DMS79 (cell line): ENCODE results near the gene COL20A1.
"Not testable (repeated sequence)": the region's sequence is repeated elsewhere in the genome, so short reads cannot be mapped to it uniquely, and the experiment has no call there.

Experiments
- DNase-seq: peaks from one replicate; lab custom pipeline; 2025; lab: John Stamatoyannopoulos, UW

COL20A1 gene

DNA sequence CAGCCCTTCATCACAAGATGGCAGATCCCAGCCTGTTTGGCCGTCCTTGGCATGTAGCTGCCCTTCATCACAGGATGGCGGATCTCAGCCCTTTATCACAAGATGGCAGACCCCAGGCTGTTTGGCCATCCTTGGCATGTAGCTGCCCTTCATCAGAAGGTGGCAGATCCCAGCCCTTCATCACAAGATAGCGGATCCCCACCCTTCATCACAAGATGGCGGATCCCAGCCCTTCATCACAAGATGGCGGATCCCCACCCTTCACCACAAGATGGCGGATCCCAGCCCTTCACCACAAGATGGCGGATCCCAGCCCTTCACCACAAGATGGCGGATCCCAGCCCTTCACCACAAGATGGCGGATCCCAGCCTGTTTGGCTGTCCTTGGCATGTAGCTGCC lies 42.1 kb downstream of the COL20A1 start:
- not testable (repeated sequence) for DNase-seq

DNA sequence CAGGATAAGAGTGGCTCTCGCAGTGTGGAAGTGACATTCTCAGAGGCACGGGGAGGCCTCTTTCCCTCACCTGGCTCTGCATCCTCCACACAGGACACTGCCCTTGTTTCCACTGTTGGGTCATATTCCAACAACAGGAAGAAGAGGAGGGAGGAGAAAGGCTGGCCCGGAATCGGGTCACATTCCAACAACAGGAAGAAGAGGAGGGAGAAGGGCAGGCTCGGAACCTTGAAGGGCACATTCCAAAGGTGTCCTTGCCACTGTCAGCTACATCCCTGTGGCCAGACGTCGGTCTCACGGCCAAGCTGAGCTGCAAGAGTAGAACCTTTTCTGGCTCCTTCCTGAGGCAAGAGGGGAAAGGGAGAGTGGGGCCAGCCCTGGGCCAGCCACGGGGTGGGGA lies 42.7 kb downstream of the COL20A1 start:
- no peak for DNase-seq

- no peak for DNase-seq
Measured at GRCh38 chr20:63336232-63336752, 43.3 kb downstream of the COL20A1 start.

DNA sequence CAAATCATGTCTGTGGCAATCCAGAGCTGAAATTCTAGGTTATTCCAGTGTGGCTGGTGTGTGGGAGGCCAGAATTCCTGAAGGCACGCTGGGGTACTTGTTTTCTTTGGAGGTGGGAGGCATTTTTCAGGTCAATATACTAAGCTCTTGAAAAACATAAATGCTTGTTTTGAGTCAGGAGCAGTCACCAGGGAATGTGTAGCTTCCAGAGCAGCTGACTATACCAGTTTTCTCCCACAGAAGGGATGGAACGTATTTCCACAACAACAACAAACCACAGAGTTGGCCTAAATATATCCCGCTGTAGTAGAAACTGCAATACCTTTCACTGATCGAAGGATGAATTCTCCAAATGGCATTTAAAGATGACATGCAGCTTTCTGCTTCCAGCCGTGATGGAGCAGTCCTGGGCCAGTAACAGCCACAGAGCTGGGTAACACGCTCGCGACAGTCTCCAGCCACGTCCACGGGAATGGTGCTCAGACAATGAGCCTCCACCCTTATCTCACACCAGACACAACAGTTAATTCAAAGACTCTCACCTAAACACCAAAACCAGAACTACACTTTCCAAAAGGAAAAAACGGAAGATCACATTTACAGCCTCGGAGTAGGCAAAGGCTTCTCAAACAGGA lies 44.9 kb downstream of the COL20A1 start:
- DNase-seq: no peak

DNA sequence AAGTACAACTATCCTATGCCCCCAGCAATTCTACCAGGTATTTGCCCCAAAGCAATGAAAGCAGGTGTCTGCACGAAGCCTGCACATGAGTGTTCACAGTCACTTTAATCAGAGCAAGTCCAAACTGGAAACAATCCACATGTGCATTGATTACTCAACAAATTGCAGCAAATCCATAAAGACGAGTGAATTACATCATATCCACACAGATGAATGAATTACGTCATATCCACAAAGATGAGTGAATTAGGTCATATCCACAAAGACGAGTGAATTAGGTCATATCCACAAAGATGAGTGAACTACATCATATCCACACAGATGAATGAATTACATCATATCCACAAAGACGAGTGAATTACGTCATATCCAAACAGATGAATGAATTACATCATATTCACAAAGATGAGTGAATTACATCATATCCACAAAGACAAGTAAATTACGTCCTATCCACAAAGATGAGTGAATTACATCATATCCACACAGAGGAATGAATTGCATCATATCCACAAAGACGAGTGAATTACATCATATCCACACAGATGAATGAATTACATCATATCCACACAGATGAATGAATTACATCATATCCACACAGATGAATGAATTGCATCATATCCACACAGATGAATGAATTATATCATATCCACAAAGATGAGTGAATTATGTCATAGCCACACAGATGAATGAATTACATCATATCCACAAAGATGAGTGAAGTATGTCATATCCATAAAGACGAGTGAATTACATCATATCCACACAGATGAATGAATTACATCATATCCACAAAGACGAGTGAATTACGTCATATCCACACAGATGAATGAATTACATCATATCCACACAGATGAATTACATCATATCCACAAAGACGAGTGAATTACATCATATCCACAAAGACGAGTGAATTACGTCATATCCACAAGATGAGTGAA lies 46.4 kb downstream of the COL20A1 start:
- DNase-seq: not testable (repeated sequence)

GRCh38 chr20:63340158-63340688 lies 47.2 kb downstream of the COL20A1 start:
- DNase-seq: not testable (repeated sequence)

DNA sequence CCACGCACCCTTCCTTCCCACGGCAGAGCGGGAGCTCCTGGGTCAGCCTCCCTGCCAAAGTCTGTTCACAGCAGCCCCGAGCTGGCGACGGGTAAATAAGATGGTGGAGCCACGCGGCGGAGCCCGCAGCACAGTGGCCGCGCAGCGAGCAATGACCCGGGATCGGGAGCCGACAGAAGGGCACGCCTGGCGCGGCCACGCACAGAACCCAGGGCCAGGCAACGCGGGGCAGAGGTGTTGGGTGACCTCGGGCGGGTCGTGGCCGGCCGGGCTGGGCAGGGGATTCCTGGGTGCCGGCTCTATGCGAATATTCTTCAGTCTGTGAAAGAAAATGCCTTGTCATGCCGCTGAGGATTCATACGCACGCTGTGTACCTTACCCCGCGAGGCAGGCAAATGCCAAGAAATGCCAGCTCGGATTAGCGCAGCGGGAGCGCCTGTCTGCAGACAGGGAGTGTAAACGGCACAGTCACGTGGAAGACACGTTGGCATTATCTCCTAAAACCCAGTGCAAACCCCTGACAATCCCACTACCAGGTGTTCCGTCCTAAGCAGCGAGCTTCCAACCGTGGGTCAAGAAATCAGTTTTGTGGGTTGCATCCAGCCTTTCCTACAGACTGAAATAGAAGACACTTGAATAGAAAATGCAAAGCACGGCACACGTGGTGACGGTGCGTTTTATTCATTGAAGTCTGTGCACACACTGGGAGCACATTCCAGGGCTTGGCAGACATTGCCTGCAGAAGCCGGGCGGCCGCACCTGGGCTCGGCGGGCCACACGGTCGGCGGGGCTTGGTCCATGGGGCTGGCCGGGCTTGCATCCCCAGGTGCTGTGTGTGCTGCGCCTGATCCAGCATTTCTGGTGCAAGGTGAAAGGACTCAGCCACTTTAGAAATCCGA lies 49.8 kb downstream of the COL20A1 start:
- no peak for DNase-seq

DNA sequence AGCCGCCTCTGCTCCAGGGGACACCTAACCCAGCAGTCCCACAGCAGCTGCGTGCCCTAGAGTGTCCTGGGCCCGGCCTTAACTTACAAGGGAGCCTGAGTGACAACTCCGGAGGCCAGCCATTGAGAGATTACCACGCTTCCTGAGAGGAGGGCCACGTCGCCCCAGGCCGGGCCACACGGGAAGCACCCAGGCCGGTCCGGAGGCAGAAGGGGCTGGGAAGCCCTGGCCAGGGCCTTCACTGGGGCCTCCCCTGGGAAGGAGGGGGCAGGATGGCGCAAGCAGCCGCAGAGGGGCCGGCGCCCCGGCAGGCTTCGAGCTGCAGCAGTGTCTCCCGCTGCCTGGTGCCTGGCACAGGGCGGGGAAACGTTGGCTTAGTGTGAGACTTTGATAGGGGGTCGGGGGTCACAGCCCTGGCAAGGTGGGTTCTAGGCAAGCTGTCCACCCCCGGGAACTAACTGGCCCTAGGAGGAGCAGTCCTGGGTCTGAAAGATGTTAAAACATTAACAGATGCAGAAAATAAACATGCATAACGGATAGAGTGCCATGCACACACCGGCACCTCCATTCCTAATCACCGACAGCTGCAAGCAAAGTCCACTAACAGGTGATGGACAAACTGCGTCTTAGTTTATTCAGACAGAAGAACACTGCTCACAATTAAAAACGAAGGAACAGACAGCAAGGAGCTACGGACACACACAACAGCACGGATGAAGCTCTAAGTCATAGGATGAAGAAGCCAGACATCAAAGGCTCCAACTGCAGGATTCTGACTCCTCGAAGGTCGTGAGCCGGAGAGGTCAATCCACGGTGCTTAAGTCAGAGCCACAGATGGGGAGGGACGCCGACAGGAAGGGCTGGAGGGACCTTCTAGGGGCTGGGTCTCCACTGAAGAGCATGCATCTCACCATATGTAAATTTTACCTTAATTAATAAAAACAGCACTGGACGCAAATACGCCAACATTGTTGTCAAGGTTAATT lies 50.8 kb downstream of the COL20A1 start:
- no peak for DNase-seq

- no peak for DNase-seq
Measured at GRCh38 chr20:63344616-63345327, 51.8 kb downstream of the COL20A1 start.

- no peak for DNase-seq
Measured at GRCh38 chr20:63345328-63346100, 52.5 kb downstream of the COL20A1 start.

- DNase-seq: no peak
Measured at GRCh38 chr20:63346131-63347080, 53.4 kb downstream of the COL20A1 start.

- no peak for DNase-seq
Measured at GRCh38 chr20:63347081-63347741, 54.2 kb downstream of the COL20A1 start.

DNA sequence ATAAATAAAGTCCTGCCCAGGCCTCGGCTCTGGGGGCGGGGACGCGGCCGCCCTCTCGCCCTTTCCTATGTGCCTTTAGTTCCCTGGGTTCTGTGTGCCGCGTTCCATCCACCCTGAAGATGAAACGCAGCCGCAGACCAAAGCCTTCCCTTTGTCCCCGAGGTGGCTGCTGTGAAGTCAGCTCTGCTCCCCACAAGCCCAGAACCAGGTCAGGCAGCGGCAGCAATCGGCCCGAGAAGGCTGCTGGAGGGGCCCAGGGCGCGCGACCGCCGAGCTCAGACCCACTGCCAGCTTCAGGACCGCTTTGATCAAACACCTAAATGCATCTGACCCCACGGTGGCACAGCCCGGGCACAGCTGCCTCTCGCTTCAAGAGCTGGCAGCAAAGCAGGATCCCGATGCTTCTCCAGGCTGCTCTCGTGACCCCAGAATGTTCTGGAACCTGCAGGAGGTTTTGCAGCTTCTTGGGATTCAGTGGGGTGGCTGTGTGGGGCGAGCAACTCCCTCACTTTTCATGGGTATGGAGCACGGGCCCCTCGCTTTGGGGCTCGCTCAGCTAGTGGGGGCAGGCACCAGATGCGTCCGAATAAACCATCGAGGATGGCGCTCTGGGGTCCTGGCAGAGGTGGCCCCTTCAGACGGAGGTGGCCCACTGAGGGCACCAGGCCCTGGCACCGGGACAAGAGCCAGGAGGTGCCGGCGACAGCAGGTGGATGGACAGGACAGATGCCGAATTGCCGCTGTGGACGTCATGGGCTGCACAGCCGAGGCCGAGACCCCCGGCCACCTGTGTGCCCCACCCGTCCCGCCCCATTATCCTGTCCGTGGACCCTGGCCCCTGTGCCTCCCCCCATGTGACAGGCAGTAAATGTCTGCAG lies 55.2 kb downstream of the COL20A1 start:
- no peak for DNase-seq

- no peak for DNase-seq
Measured at GRCh38 chr20:63348828-63349515, 56.0 kb downstream of the COL20A1 start.

- no peak for DNase-seq
Measured at GRCh38 chr20:63349516-63349895, 56.5 kb downstream of the COL20A1 start.

DNA sequence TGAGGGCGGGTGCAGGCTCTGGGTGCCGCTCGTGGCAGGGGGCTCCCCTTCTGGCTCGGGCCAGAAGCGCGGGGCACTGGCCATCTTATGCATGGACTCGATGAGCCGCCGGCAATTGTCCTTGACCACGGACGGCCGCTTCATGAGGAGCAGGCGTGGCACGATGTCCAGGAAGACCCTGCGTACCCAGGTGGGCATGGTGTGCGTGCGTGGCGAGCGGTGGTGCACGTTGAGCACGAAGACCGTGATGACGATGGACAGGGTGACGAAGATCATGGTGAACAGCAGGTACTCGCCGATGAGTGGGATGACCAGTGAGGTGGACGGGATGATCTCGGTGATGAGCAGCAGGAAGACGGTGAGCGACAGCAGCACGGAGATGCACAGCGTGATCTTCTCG lies 57.2 kb downstream of the COL20A1 start:
- DNase-seq: no peak
